Myocyte (in vitro differentiated cells): ENCODE data around the gene KRTCAP2. TPM values are rescaled to one million over a fixed set of nuclear protein-coding genes. Genes with fewer than 3 reads are reported as not detected.

Experiments used
- DNase-seq: peaks from one replicate; pipeline ENCODE4 v3.0.0-alpha.2; 2012; ENCODE audit warnings: low read depth
- total RNA-seq: library from RNA; depleted of rRNA; stranded (reverse); fragments of >200 nt; gene quantifications from 2 replicates; pipeline ENCODE4 v1.2.3, GENCODE V29; 2014

Gene KRTCAP2
- total RNA-seq, 1 donor from 2014 or later, result 81.4 TPM

DNA sequence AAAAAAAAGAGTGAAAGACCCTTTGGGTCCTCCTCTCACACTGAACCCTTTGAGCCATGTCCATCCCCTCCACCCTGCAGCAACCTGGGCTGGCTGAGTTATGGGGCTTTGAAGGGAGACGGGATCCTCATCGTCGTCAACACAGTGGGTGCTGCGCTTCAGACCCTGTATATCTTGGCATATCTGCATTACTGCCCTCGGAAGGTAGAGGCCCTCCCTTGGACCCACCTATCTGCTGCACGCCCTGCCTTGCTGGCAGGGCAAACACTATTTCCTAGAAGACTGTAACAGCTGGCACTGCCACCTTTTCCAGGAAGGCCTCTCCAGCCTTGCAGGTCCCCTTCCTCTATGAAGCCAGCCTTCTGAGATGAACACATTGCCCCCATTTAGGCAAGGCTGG, 36.4 kb downstream of the KRTCAP2 start:
- DNase-seq, result no peak

DNA sequence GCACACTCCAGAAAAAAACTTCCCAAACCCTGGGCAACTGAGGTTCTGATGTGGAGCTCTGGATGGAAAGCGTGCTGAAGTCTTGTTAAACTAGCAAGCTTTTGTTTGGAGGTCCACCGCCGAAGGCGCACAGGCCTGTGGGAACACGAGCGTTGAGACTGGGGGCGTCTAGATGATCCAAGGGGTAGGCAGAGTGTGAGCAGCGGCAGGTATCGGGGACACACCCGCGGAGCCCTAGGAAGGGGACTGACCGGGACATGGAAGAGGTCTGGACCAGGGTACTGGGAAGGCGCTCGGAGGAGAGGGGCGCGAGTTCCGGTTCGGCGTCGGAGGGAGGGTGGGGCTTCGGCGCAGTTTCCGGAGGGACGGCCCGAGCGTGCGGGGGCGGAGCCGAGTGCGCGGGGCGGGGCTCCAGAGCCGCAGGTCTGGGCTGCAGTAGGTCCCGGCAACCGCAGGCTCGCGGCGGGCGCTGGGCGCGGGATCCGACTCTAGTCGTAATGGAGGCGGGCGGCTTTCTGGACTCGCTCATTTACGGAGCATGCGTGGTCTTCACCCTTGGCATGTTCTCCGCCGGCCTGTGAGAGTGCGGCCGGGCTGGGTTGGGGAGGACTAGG, 37.6 kb downstream of the KRTCAP2 start, which contains the start of gene SLC50A1:
Gene SLC50A1 (plus strand): TSS at position 438 of the 614 bp plus-strand sequence. CDS start 60 bp downstream, at position 498.
- peak; percentile 95 for DNase-seq

DNA sequence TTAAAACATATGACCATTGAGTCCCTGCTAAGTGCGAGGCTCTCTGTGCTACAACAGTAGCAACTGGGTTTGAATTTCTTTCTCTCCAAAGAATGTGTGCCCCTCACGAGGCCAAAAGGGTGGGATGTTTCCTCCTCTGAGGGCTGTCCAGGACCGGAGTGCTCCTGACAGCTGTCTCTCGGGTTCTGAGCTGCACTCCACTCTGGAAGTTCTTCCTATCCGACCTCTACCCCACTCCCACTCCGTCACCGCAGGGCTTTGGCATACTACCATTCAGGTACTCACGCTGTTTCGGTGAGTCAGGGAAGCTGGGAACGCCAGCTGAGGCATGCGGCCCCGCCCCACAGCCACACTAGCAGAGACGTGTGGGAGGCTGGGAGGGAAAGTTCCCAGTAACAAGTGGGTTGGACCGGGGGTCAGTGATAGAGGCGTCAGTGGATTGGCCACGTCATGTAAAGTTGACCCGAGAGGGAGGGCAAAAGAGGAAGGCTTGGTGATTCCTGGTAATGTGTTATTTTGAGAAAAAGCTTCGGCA, 38.2 kb downstream of the KRTCAP2 start:
- DNase-seq, result peak; percentile 96

DNA sequence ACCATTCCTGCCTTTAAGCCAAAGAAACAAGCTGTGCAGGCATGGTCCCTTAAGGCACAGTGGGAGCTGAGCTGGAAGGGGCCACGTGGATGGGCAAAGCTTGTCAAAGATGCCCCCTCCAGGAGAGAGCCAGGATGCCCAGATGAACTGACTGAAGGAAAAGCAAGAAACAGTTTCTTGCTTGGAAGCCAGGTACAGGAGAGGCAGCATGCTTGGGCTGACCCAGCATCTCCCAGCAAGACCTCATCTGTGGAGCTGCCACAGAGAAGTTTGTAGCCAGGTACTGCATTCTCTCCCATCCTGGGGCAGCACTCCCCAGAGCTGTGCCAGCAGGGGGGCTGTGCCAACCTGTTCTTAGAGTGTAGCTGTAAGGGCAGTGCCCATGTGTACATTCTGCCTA, 38.8 kb downstream of the KRTCAP2 start:
- no peak for DNase-seq

DNA sequence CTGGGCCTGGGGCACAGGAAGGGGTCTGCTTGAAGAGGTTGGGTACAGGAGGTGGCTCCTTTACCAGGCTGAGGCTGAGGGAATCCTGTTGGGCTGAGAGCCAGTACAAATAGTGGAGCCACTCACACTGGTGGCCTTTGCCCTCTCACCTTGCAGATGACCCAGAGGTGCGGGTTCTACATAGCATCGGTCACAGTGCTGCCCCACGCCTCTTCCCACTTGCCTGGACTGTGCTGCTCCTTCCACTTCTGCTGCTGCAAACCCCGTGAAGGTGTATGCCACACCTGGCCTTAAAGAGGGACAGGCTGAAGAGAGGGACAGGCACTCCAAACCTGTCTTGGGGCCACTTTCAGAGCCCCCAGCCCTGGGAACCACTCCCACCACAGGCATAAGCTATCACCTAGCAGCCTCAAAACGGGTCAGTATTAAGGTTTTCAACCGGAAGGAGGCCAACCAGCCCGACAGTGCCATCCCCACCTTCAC, 39.3 kb downstream of the KRTCAP2 start:
- DNase-seq, result no peak

DNA sequence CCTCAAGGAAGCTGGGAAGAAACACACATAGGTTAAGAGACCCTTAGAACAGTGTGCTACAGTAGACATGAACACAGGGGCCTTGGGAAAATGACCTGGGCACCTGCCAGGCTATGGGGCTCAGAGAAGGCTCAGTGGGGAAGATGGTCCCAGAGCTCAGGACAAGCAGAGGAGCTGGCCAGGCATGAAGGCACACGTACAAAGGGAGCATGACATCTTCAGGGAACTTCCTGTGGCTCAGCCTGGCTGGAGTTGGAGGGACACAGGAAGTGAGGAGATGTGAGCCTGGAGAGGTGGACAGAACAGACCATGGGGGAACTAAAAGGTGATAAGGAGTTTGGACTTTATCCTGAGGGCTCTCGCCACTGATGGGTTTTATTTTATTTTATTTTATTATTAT, 41.2 kb downstream of the KRTCAP2 start:
- DNase-seq, result no peak

DNA sequence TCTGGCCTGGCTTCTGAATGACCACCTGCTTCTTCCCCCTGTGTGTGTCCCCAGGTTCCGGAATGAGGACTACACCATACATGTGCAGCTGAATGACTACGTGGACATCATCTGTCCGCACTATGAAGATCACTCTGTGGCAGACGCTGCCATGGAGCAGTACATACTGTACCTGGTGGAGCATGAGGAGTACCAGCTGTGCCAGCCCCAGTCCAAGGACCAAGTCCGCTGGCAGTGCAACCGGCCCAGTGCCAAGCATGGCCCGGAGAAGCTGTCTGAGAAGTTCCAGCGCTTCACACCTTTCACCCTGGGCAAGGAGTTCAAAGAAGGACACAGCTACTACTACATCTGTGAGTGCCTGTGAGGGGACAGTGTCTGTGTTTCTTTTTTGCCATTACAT, 41.8 kb downstream of the KRTCAP2 start:
- no peak for DNase-seq

DNA sequence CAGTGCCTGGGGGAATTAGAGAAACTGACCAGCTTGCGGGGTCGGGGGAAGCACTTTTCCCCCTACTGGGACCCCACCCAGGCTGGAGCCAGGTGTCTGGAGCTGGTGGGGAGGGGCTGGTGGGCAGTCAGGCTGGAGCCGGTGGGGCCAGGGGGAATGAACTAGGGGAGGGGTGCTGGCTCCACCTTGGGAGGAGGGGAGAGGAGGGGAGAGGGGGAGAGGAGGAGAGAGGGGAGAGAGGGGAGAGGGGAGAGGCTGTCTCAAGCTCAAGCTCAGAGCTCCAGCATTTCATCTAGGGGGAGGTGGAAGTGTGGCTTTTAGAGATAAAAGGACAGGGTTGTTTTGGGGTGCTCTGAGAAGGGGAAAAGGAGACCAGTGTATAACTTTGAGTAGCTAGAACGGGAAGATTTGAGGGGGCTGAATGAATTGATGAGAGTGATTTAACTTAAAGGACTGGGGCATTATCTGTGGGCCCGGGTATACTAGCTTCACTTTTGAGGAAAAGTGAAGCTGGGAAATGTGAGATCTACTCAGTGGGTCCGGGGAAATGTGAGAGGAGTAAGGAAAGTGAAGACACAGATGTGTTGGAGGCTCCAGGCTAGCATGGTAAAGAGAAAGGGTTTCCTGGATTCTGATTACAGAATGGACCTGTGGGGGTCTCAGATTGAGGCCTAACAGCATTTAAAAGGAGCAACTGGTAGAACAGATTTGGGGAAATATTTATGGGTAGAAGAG, 42.7 kb downstream of the KRTCAP2 start:
- DNase-seq, result no peak

DNA sequence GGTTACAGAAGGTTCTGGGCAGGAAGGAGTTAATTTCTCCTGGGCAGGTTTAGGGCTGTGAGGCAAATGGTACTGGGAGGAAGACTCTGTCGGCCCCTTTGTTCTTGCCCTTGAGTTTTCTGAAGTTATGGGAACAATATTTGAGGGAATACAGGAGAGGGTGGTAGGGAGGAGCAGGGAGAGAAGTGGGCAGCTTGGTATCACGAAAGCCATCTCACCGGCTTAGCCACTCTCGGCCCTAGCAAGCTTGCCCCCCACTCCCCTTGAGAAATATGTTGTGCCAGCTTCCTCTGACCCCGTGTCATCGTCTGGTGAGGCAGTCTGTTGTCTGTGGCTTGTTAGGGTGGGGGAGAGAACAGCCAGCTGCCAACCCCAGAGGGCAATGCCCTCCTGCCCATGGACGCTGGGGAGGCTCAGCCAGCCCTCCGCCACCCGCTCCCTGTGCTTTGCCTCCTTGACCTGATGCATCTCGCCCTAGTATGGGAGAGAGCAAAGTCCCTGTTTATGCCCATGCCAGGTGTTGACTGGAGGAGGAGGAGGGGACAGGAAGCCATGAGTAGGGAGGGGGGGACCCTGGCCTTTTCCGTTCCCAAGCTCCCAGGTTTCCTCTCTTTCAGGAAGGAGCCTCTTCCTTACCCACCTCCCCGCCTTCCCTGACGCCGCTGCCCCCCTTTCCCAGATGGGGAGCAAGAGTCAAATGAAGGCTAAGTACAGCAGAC, 44.2 kb downstream of the KRTCAP2 start:
- peak; percentile 46 for DNase-seq

DNA sequence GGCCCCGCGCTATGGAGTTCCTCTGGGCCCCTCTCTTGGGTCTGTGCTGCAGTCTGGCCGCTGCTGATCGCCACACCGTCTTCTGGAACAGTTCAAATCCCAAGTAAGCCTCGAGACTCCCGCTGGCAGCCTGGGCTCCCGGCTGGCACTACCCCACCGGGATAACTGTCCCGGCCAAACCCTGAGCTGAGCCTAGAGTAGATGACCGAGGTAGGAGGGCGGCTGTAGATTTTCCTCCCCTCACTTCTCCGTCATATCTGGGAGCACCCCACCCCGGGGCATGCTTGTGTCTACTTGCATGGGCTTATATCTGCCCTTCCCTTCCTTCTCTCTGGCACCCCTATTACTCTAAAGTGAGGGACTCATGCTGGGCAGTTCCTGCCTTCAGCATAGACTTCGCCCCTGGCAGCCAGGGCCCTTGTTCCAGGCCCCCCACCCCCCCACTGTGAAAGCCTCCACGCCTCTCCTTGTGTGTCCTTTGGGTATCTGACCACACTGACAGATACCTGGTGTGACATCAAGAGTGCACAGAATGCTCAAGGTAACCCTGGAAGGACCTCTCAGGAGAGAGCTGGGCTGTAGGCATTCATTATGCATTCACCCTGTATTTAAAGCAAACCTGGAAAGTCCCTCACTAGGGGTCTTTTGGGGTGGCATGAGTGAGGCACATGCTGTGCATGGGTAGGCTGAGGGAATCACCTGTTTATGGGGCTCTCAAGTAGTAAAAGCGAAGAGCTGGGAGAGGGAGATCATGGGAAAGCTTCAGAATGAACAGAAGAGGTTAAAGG, 44.9 kb downstream of the KRTCAP2 start:
- no peak for DNase-seq

DNA sequence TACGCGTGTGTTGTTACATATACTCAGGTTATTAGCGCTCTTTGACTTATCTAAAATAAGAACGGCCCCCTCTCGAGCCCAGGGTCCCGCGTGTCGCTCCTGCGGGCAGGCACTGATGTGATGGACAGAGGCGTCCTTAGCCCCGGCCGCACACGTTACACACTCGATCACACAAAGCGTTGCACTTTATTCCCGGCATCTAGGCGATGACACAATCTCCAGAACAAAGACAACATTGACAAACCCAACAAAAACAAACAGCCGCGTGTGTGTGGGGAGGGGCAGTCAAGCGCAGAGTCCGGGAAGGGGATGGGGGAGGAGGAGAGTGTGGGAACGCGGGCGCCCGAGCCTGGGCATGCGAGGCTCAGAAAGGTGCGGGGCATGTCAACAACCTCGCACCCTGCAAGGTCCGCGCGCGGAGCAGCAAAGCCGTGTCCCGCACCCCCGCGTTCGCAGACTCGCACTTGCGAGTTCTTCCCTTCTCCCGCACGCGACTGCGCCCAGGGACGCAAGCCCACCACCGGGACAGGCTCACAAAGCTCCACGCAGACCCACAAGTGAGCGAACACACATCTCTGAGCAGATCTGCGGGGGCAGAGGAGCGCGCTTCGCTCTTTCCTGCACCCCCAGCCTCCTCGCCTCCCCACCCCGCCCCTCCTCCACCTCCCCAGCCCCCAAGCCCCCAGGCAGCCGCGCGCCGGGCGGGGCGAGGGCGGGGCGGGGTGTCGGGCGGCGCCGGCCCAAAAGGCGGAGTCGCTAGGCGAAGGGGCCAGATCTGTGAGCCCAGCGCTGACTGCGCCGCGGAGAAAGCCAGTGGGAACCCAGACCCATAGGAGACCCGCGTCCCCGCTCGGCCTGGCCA, 45.8 kb downstream of the KRTCAP2 start, which contains the start of gene EFNA1:
Gene EFNA1 (plus strand): TSS at position 772 of the 862 bp plus-strand sequence. CDS start 102 bp downstream, outside the sequence.
- DNase-seq, result peak; percentile 40

DNA sequence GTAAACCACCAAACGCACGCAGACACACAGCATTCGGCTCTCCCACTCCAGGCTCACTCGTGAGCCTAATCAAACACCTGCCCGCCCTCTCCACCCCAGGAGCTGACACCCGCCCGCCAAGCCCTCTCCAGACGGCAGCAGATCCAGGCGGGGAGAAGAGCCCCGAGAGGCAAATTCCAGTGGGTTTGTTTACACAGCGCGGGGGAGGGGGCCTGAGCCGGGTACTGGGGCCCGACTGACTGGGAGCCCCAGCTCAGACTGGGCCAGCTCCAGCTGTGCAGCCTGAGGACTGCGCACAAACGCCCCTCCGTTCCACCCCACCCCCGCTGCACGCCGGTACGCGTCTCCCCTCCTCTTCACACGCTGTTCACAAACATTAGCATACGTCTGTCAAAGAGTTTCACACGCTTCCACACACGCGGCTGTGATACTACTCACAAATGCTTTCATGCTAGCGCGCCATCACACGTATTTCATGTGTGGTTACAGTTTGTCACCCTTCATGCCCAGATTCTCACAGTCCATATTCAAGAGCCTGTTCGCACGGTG, 46.5 kb downstream of the KRTCAP2 start:
- DNase-seq, result no peak

DNA sequence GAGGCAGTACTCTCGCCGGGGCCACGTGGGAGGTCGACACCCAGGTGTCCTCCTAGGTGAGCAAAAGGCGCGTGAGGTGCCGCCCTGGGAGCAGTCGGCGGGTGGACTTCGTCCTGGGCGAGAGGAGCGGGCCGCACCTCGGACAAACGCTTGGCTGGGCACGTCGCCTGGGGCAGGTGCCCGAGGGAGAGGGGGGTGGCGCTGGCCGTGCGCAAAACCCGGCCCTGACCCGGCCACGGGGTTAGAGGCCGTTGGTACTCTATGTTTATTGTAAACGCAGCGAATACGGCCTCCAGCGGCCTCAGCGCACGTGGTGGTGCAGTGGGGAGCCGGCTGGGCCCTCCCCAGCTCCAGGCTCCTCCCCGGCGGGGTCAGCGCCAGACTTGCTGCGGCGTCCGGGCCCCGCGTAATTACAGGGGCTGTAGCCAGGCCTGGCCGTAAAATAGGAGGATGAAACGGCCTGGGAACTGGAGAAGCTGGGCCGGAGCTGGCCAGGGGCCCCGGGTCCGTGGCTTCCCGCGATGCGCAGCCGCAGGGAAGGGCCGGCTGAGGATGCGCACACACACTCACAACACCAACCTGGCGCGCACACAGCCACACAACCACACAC, 47.1 kb downstream of the KRTCAP2 start:
- no peak for DNase-seq

DNA sequence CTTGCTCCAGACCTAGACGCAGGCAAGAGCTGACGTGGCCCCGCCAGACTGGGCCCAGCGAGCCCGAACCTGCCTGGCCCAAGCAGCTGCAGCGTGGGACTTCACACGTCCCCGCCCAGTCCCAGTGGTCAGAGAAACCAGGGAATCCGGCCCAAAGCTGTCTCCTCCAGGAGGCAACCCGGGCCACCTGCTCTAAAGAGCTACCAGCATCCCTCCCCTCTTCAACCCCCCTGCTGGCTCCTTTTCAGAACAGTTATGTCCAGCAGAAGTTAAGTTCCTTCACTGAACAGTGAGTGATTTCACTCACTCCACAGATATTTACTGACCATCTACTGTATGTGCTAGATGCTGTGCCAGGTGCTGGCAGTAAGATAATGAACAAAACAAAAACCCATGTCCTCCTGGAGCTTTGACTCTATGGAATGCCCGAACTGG, 47.6 kb downstream of the KRTCAP2 start:
- no peak for DNase-seq

DNA sequence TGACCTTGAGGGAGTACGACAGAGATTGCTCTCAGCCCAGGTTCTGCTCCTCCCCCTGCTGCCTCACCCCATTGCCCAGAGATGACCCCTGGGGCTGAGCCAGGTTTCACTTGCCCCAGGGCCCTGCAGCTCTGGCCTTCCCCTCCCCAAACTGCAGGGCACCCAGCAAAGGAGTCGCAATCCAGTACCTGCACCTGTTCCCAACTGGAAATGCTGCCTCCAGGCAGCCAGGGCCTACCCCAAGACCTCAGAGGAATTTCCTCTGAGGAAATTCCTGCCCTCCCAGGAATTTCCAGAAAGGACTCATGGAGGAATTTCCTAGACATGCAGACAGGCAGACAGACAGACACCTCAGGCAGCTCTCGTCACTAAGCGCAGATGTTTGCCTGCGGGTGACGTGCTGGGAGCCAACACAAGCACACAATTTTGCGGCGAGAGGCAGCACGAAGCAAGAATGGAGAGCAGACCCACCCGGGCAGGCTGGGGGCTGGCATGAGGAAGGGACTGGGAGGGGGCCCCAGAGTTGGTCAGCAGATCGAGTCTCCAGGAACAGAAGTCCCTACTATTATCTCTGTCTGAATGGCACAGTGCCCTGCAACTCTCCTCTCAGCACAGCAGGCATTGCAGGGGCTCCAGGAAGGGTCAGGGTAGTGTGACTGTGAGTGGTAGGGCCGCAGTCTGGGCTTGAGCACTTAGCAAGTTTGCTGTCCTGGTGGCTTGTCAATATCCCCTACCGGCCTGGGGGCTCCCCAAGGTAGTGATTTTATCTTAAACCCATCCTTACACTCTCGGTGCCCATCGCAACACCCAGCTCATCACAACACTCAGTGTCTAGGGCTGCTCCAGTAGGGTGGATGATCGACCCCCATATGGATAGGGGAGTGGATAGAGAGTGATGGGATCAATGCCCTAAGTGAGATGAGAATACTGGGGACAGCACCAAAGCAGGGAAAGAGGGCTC, 48.3 kb downstream of the KRTCAP2 start:
- DNase-seq, result no peak

DNA sequence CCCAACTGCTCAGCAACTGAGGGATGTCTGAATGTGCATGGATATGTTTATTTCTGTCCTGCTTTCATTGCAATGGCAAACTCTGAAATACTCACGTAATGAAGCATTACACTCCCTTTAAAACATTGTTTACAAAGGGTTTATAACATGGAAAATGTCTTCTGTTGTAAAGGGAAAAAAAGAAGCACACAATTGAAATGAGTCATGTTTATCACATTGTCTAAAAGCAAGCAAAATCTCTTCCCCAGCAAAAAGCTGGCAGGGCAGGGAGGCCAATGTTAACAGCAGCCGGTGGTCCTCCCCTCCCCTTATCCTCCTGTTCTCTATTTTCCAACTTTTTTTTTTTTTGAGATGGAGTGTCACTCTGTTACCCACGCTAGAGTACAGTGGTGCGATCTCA, 49.3 kb downstream of the KRTCAP2 start:
- no peak for DNase-seq

DNA sequence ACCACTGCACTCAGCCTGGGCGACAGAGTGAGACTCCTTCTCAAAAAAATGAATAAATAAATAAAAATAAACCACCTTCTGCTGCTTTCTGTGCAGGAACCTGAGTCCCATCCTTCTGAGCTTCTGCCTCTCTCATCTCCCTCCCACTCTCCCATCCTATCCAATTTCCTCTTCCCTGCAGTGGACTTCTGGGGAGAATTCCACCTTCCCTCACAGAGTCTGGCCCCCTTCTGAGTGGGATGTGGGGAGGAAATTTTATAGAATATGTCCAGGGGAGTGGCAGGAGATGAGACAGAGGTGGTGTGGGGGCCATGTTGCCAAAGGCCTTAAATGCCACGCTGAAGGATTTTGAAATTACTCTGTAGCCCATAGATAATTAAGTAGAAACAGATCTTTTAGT, 50.8 kb downstream of the KRTCAP2 start:
- no peak for DNase-seq

DNA sequence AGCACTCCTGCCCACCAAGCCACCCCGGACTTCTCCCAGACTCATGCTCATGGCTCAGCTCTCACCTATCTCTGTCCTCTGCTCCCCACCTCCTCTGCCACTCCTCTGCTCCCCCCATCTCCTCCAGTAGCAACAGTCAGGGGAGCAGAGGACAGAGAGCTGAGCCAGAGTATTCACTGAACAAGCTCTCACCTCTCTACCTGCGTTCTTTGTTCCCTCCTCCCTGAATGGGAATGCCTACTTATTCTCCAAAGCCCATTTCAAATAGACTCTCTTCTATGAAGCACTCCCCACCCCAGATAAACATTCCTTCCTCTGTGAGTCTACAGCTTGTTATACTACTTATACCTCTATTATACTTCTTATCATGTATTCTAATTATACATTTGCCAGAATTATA, 51.9 kb downstream of the KRTCAP2 start:
- no peak for DNase-seq
